SK-N-SH (cell line): ENCODE results near the gene RNGTT. TPM values are rescaled to one million over a fixed set of nuclear protein-coding genes. Genes with fewer than 3 reads are reported as not detected.

Experiments used
- CTCF ChIA-PET: fragments of 300-600, 350-600 bp; formaldehyde crosslinking; extraction: SDS; loops from one replicate; lab custom pipeline; 2021; lab: Yijun Ruan, JAX
- POLR2A ChIA-PET: fragments of 350-600 bp; sonication (Branson Sonifier 250); formaldehyde crosslinking; extraction: SDS; loops from one replicate; lab custom pipeline; 2020; ENCODE audit warnings: antibody characterized with exemption, inconsistent platforms; lab: Yijun Ruan, JAX
- DNase-seq: peaks from one replicate; pipeline ENCODE4 v3.0.0; 2012
- H2AFZ ChIP-seq: fragments of 200-600 bp; sonication (generic); 2 replicates; pipeline ENCODE4 v1.8.1; 2016; ENCODE audit warnings: antibody characterized with exemption, mild to moderate bottlenecking, low read depth
- H3F3A ChIP-seq: fragments of 200-600 bp; sonication (generic); replicated peaks from 2 replicates; pipeline ENCODE3; 2016; ENCODE audit warnings: antibody characterized with exemption, mild to moderate bottlenecking; ENCODE audit not compliant: insufficient read depth
- H3K27ac ChIP-seq, 2 experiments: fragments of 200-500 bp in 1 of 2; fragments of 200-600 bp in 1 of 2; sonication (Bioruptor generic) in 1 of 2; sonication (generic), shearing (Covaris generic) in 1 of 2; 2 replicates each; pipeline versions ENCODE4 v1.5.1 to v1.6.1; 2014 to 2016; ENCODE audit warnings: low read depth in 2 of 2, inconsistent platforms in 1 of 2, low read length in 1 of 2, mild to moderate bottlenecking in 1 of 2, mixed read lengths in 1 of 2
- H3K27me3 ChIP-seq: fragments of 200-600 bp; sonication (generic), shearing (Covaris generic); 2 replicates; pipeline ENCODE4 v1.6.1; 2016; ENCODE audit warnings: mixed run types; ENCODE audit not compliant: insufficient read depth
- H3K36me3 ChIP-seq, 2 experiments: fragments of 200-500 bp in 1 of 2; fragments of 200-600 bp in 1 of 2; sonication (Bioruptor generic) in 1 of 2; sonication (generic) in 1 of 2; replicated peaks in 1 of 2; 2 replicates each; pipeline versions ENCODE3 to v1.5.1; 2014 to 2016; ENCODE audit warnings: low read length in 1 of 2, mild to moderate bottlenecking in 1 of 2; ENCODE audit not compliant: insufficient read depth in 2 of 2, control insufficient read depth in 1 of 2
- H3K4me1 ChIP-seq, 2 experiments: fragments of 200-500 bp in 1 of 2; fragments of 200-600 bp in 1 of 2; sonication (Bioruptor generic) in 1 of 2; sonication (generic), shearing (Covaris generic) in 1 of 2; 2 replicates each; pipeline versions ENCODE4 v1.5.1 to v1.6.1; 2014 to 2016; ENCODE audit warnings: low read depth in 1 of 2, low read length in 1 of 2, mixed run types in 1 of 2; ENCODE audit not compliant: insufficient read depth in 2 of 2, control insufficient read depth in 1 of 2
- H3K4me2 ChIP-seq: fragments of 200-600 bp; sonication (generic), shearing (Covaris generic); 2 replicates; pipeline ENCODE4 v1.6.1; 2017; ENCODE audit warnings: mixed run types
- H3K4me3 ChIP-seq, 2 experiments: fragments of 200-500 bp in 1 of 2; fragments of 200-600 bp in 1 of 2; sonication (Bioruptor generic) in 1 of 2; sonication (generic), shearing (Covaris generic) in 1 of 2; 2 replicates each; pipeline versions ENCODE4 v1.5.1 to v1.8.1; 2014 to 2016; ENCODE audit warnings: low read depth in 2 of 2, inconsistent platforms in 1 of 2, low read length in 1 of 2, mild to moderate bottlenecking in 1 of 2, mixed read lengths in 1 of 2, moderate library complexity in 1 of 2
- H3K79me2 ChIP-seq: fragments of 200-600 bp; sonication (generic); 2 replicates; pipeline ENCODE4 v1.8.1; 2017; ENCODE audit warnings: mild to moderate bottlenecking; ENCODE audit not compliant: insufficient read depth
- H3K9ac ChIP-seq: fragments of 200-600 bp; sonication (generic); 2 replicates; pipeline ENCODE4 v1.6.1; 2017; ENCODE audit warnings: mixed run types
- H3K9me2 ChIP-seq: fragments of 200-600 bp; sonication (generic); 2 replicates; pipeline ENCODE4 v1.6.1; 2017; ENCODE audit warnings: mixed run types
- H3K9me3 ChIP-seq: fragments of 200-600 bp; sonication (generic); 2 replicates; pipeline ENCODE4 v1.6.1; 2017; ENCODE audit warnings: mixed run types, mild to moderate bottlenecking, moderate library complexity
- H4K20me1 ChIP-seq: fragments of 200-600 bp; sonication (generic); 2 replicates; pipeline ENCODE4 v1.6.1; 2017; ENCODE audit warnings: mild to moderate bottlenecking, mixed run types; ENCODE audit not compliant: insufficient read depth
- EP300 ChIP-seq, 2 experiments: IDR thresholded peaks; 2 replicates each; pipeline versions ENCODE4 v1.4.0 to v1.6.1; 2012; ENCODE audit warnings: borderline replicate concordance in 1 of 2, low read depth in 1 of 2, low read length in 1 of 2
- FOXJ3 ChIP-seq: sonication (generic); formaldehyde crosslinking; IDR thresholded peaks from 2 replicates; pipeline ENCODE4 v1.5.1; 2020; ENCODE audit warnings: mild to moderate bottlenecking, missing genetic modification reagents
- MEF2A ChIP-seq: IDR thresholded peaks from 2 replicates; pipeline ENCODE4 v1.4.0; 2012; ENCODE audit warnings: low read depth, borderline replicate concordance
- PBX3 ChIP-seq: IDR thresholded peaks from 2 replicates; pipeline ENCODE4; 2012
- RAD21 ChIP-seq: IDR thresholded peaks from 2 replicates; pipeline ENCODE4 v1.6.1; 2012; ENCODE audit warnings: mild to moderate bottlenecking, low read length
- REST ChIP-seq: IDR thresholded peaks from 2 replicates; pipeline ENCODE4 v1.6.1; 2012; ENCODE audit warnings: mild to moderate bottlenecking, low read depth, low read length, moderate library complexity
- SIN3A ChIP-seq: IDR thresholded peaks from 2 replicates; pipeline ENCODE4 v1.6.1; 2012; ENCODE audit warnings: low read depth, mild to moderate bottlenecking, low read length, moderate library complexity, borderline replicate concordance
- TAF1 ChIP-seq: IDR thresholded peaks from 2 replicates; pipeline ENCODE4 v1.6.1; 2012; ENCODE audit warnings: low read depth, mild to moderate bottlenecking, low read length, moderate library complexity, borderline replicate concordance
- USF1 ChIP-seq: IDR thresholded peaks from 2 replicates; pipeline ENCODE4 v1.4.0; 2012; ENCODE audit warnings: low read depth, borderline replicate concordance
- WGBS: methylation state at CpG from one replicate; pipeline ENCODE4 v1.1.6; 2017; ENCODE audit warnings: low lambda C conversion rate; 5-methylcytosine and 5-hydroxymethylcytosine counted together
- polyA plus RNA-seq, 3 experiments: library from polyadenylated mRNA; depleted of rRNA; stranded (reverse); fragments of >200 nt; gene quantifications; 2 replicates each; pipeline ENCODE4 v1.2.3, GENCODE V29; 2012

The RNGTT gene
- polyA plus RNA-seq, 1 of the 3 experiments (the other 2 are of a cell fraction): 3.3 TPM

- no peaks in the 10 kb centered on the region for H4K20me1 ChIP-seq
- 87% methylated on average over 3 of the region's 5 CpGs for WGBS
- no peak overlapping the region for H3K27ac ChIP-seq
- ChIA-PET POLR2A (no interaction called here), CTCF (no interaction called here)
- H3K36me3 ChIP-seq: peaks cover 0 to 4% of the 10 kb centered on the region in 2 experiments
- H2AFZ ChIP-seq: no peak overlapping the region
- H3K4me1 ChIP-seq: no peaks in the 10 kb centered on the region
- H3K79me2 ChIP-seq: no peaks in the 10 kb centered on the region; the same call in 1 of the 2 replicates
- H3K9ac ChIP-seq: no peak overlapping the region
- H3K9me3 ChIP-seq: peaks cover 17% of the 10 kb centered on the region
- no peak overlapping the region for H3K4me2 ChIP-seq
- H3F3A ChIP-seq: no peaks in the 10 kb centered on the region
- H3K4me3 ChIP-seq: no peak overlapping the region
- no peak for TF ChIP-seq USF1
- no peak for TF ChIP-seq MEF2A
- TF ChIP-seq EP300 (IDR thresholded peaks at IDR 0.05; ENCODE audit: borderline replicate concordance in 1 of 2, low read depth in 1 of 2, low read length in 1 of 2): no peak
- TF ChIP-seq RAD21: no peak
- no peaks in the 10 kb centered on the region for H3K9me2 ChIP-seq
- DNase-seq: no peak
- H3K27me3 ChIP-seq: no peaks in the 10 kb centered on the region
Observed at GRCh38 chr6:88666901-88667300, 296.5 kb downstream of the RNGTT start.

- DNase-seq: no peak
- Histone ChIP-seq H3K79me2 (no peaks in the 10 kb centered on the region), H3K27ac (no peak overlapping the region), H3K9me2 (no peaks in the 10 kb centered on the region), H3K4me3 (no peak overlapping the region), H3K27me3 (no peaks in the 10 kb centered on the region), H3F3A (no peaks in the 10 kb centered on the region), H3K9me3 (0 out of 2 replicates have a peak, but pooled peaks cover 2% of the 10 kb centered on the region), H3K4me1 (no peaks in the 10 kb centered on the region), H4K20me1 (no peaks in the 10 kb centered on the region), H3K4me2 (no peak overlapping the region), H3K9ac (no peak overlapping the region), H2AFZ (no peak overlapping the region), H3K36me3 (peaks cover 0 to 3% of the 10 kb centered on the region in 2 experiments)
- ChIA-PET CTCF (no interaction called here), POLR2A (no interaction called here)
- WGBS: 93% methylated on average over 3 of the region's 4 CpGs
- no peak for TF ChIP-seq FOXJ3
- TF ChIP-seq TAF1: no peak
- no peak for TF ChIP-seq PBX3
- TF ChIP-seq REST: no peak
- TF ChIP-seq SIN3A: no peak
Observed at GRCh38 chr6:88665131-88665530, 298.3 kb downstream of the RNGTT start.
